ENCODE measurements around the gene TBC1D22A. TPM values are rescaled to one million over a fixed set of nuclear protein-coding genes. Genes with fewer than 3 reads are reported as not detected.

Gene TBC1D22A
- total and polyA plus RNA-seq, 9 of the 15 experiments (the other 6 are each of a cell fraction or from before 2014, with no cell fraction given), result 0.20 to 11.5 (median 5.2) TPM

DNA sequence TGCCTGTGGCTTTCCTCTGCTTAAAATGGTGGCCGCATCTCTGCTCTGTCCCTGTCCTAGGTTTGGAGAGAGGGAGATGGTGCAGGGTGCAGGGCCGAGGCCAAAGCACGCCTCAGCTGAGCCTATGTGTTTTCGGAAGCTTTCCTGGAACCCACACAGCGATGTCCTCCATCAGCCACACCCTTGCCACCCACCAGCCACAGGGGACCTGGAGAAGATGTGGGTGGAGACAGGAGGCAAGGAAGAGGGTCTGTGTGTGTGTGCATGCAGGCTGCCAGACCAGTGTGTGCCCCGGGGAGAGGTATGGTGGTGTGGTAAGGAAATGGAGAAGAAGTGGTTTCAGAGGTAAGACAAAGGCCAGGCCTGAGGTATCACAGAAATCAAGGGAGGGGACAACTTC, 155.7 kb downstream of the TBC1D22A start:
- intact Hi-C loops (cut with micrococcal nuclease) (no loop called here), in situ Hi-C loops (cut with MboI) (no loop called here)
- CTCF ChIA-PET (ENCODE audit: low intra/inter-chr PET ratio), result no interaction called here
- Histone ChIP-seq H3K79me2 (ENCODE audit: control insufficient read depth, insufficient read depth, low read length) (no peaks in the 10 kb centered on the region), H3K27me3 (ENCODE audit: control insufficient read depth in 2 of 2, insufficient read depth in 2 of 2, low read length in 2 of 2) (no peaks in the 10 kb centered on the region), H3K4me1 (replicated peaks in 1 of 2; ENCODE audit: control insufficient read depth in 2 of 2, insufficient read depth in 2 of 2, low read length in 2 of 2) (no peaks in the 10 kb centered on the region), H2AFZ (ENCODE audit: low read depth, low read length) (no peak overlapping the region), H3K9me3 (replicated peaks; ENCODE audit: control insufficient read depth, insufficient read depth, low read depth, low read length) (no peaks in the 10 kb centered on the region), H4K20me1 (replicated peaks; ENCODE audit: control insufficient read depth, insufficient read depth, low read length) (0 out of 2 replicates have a peak, but pooled peaks cover 4% of the 10 kb centered on the region), H3K4me2 (ENCODE audit: insufficient read depth, low read length) (no peak overlapping the region), H3K4me3 (no peak overlapping the region), H3K9ac (ENCODE audit: insufficient read depth in 1 of 2, low read depth in 2 of 2, low read length in 2 of 2) (no peak overlapping the region), H3K27ac (ENCODE audit: extremely low read depth, low read depth, low read length) (no peak overlapping the region), H3K9me1 (ENCODE audit: control insufficient read depth, insufficient read depth, low read length) (no peaks in the 10 kb centered on the region), H3K36me3 (ENCODE audit: control insufficient read depth, insufficient read depth, low read length) (0 out of 3 replicates have a peak, but pooled peaks cover 2% of the 10 kb centered on the region)
- TF ChIP-seq DMBX1 (CRISPR knock-in tag; IDR thresholded peaks at IDR 0.05; ENCODE audit: borderline replicate concordance) (no peak), ZNF174 (CRISPR knock-in tag; IDR thresholded peaks at IDR 0.05) (no peak), PURB (CRISPR knock-in tag; IDR thresholded peaks at IDR 0.05; ENCODE audit: low read depth) (no peak), DNMT1 (IDR thresholded peaks at IDR 0.05) (no peak), GATAD2B (IDR thresholded peaks at IDR 0.05; ENCODE audit: borderline replicate concordance) (no peak), FOXM1 (IDR thresholded peaks at IDR 0.05; ENCODE audit: low read depth) (no peak), FOXM1 (CRISPR knock-in tag; IDR thresholded peaks at IDR 0.05; ENCODE audit: low read depth) (no peak), RAD51 (IDR thresholded peaks at IDR 0.05; ENCODE audit: borderline replicate concordance, low read depth) (no peak), C11orf30 (IDR thresholded peaks at IDR 0.05; ENCODE audit: low read depth) (no peak), SMARCA5 (IDR thresholded peaks at IDR 0.05) (no peak), ATF7 (IDR thresholded peaks at IDR 0.05) (no peak), TFAM (CRISPR knock-in tag; conservative IDR thresholded peaks at IDR 0.05) (no peak), POLR2B (IDR thresholded peaks at IDR 0.05; ENCODE audit: low read depth, partially characterized antibody) (no peak)
- TF ChIP-seq, protein P1, sequence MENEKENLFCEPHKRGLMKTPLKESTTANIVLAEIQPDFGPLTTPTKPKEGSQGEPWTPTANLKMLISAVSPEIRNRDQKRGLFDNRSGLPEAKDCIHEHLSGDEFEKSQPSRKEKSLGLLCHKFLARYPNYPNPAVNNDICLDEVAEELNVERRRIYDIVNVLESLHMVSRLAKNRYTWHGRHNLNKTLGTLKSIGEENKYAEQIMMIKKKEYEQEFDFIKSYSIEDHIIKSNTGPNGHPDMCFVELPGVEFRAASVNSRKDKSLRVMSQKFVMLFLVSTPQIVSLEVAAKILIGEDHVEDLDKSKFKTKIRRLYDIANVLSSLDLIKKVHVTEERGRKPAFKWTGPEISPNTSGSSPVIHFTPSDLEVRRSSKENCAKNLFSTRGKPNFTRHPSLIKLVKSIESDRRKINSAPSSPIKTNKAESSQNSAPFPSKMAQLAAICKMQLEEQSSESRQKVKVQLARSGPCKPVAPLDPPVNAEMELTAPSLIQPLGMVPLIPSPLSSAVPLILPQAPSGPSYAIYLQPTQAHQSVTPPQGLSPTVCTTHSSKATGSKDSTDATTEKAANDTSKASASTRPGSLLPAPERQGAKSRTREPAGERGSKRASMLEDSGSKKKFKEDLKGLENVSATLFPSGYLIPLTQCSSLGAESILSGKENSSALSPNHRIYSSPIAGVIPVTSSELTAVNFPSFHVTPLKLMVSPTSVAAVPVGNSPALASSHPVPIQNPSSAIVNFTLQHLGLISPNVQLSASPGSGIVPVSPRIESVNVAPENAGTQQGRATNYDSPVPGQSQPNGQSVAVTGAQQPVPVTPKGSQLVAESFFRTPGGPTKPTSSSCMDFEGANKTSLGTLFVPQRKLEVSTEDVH (IDR thresholded peaks at IDR 0.05; ENCODE audit: low read depth, partially characterized antibody), result no peak
- TF ChIP-seq, protein P2, sequence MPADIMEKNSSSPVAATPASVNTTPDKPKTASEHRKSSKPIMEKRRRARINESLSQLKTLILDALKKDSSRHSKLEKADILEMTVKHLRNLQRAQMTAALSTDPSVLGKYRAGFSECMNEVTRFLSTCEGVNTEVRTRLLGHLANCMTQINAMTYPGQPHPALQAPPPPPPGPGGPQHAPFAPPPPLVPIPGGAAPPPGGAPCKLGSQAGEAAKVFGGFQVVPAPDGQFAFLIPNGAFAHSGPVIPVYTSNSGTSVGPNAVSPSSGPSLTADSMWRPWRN (IDR thresholded peaks at IDR 0.05; ENCODE audit: low read depth), result no peak
- ATAC-seq, result no peak
- POLR2A ChIA-PET, result interaction anchor here (1.3 kb wide), 1 partner anchor 12 kb away, joined by 3 read pairs; no protein-coding TSS in a partner anchor
- no TSS peak for BruUV-seq (replicated peaks)
- FAIRE-seq, result no peak
- DNase-seq (ENCODE audit: extremely low read depth in 1 of 4, low spot score in 3 of 4), result no peak
- 76% methylated on average over 5 of the region's 6 CpGs for WGBS (ENCODE audit: insufficient coverage, low coverage, missing lambda C conversion rate)

Measured in K562 (cell line).